Endothelial cell of umbilical vein (primary cell): ENCODE data around the gene PRSS48. TPM values are rescaled to one million over a fixed set of nuclear protein-coding genes. Genes with fewer than 3 reads are reported as not detected.
A peak's percentile ranks its signal among the peaks of the same experiment; 100 is the strongest.

Experiments
- BruUV-seq: library from RNA; stranded (reverse); fragments of 400-500 nt; replicated peaks from 2 replicates; lab custom pipeline; 2021; lab: Mats Ljungman, UMichigan
- CTCF ChIA-PET: fragments of 300-600, 350-600 bp; sonication (Branson Sonifier 250); formaldehyde crosslinking; loops from one replicate; lab custom pipeline; 2021; ENCODE audit warnings: antibody characterized with exemption, inconsistent platforms; lab: Charles Lee
- POLR2A ChIA-PET: fragments of 300-600, 350-600 bp; sonication (Branson Sonifier 250); formaldehyde crosslinking; loops from one replicate; lab custom pipeline; 2021; ENCODE audit warnings: antibody characterized with exemption, inconsistent platforms; lab: Charles Lee
- DNase-seq: peaks from one replicate; pipeline ENCODE4 v3.0.0-alpha.2; 2011; ENCODE audit warnings: low read depth, low spot score
- FAIRE-seq: peaks from 2 replicates; lab custom pipeline; 2011; peaks lifted over from hg19 to GRCh38; lab: Jason Lieb, UNC
- H2AFZ ChIP-seq: 2 replicates; pipeline ENCODE4 v1.6.0; 2012; ENCODE audit warnings: low read depth, low read length, control low read depth, inconsistent platforms
- H3K27ac ChIP-seq: 2 replicates; pipeline ENCODE4 v1.5.1; 2011; ENCODE audit warnings: low read depth, mild to moderate bottlenecking, control low read depth, low read length, moderate library complexity; ENCODE audit not compliant: insufficient read depth
- H3K27me3 ChIP-seq, 2 experiments: 2 replicates each; pipeline versions ENCODE4 v1.6.0 to v1.6.1; 2011; ENCODE audit warnings: low read length in 2 of 2, mixed read lengths in 1 of 2; ENCODE audit not compliant: control insufficient read depth in 2 of 2, insufficient read depth in 2 of 2
- H3K36me3 ChIP-seq, 2 experiments: 2 replicates in 1 of 2; 3 replicates in 1 of 2; pipeline ENCODE4 v1.5.1; 2011; ENCODE audit warnings: low read length in 2 of 2, mild to moderate bottlenecking in 1 of 2, moderate library complexity in 1 of 2; ENCODE audit not compliant: control insufficient read depth in 2 of 2, insufficient read depth in 2 of 2; ENCODE audit errors: extremely low read depth in 1 of 2
- H3K4me1 ChIP-seq: 3 replicates; pipeline ENCODE4 v1.5.1; 2011; ENCODE audit warnings: mild to moderate bottlenecking, low read length; ENCODE audit not compliant: control insufficient read depth, insufficient read depth; ENCODE audit errors: extremely low read depth
- H3K4me2 ChIP-seq: 2 replicates; pipeline ENCODE4 v1.6.1; 2011; ENCODE audit warnings: low read length, control low read depth, mixed read lengths; ENCODE audit not compliant: insufficient read depth
- H3K4me3 ChIP-seq, 3 experiments: fragments of 200-600 bp in 1 of 3; sonication (generic), shearing (Covaris generic) in 1 of 3; replicated peaks in 1 of 3; 2 replicates each; pipeline ENCODE4 v1.5.1; 2011 to 2016; ENCODE audit warnings: control low read depth in 3 of 3, low read length in 3 of 3, mild to moderate bottlenecking in 2 of 3, inconsistent platforms in 1 of 3, low read depth in 1 of 3, moderate library complexity in 1 of 3; ENCODE audit not compliant: insufficient read depth in 1 of 3
- H3K79me2 ChIP-seq: 2 replicates; pipeline ENCODE4 v1.6.0; 2012; ENCODE audit warnings: low read length, inconsistent platforms; ENCODE audit not compliant: control insufficient read depth, insufficient read depth
- H3K9ac ChIP-seq: replicated peaks from 2 replicates; pipeline ENCODE3; 2011; ENCODE audit warnings: low read length, control low read depth; ENCODE audit not compliant: insufficient read depth; ENCODE audit errors: extremely low read depth
- H3K9me1 ChIP-seq: replicated peaks from 3 replicates; pipeline ENCODE4 v1.6.0; 2011; ENCODE audit warnings: mild to moderate bottlenecking, low read length; ENCODE audit not compliant: control insufficient read depth, insufficient read depth; ENCODE audit errors: extremely low read depth
- H3K9me3 ChIP-seq: replicated peaks from 2 replicates; pipeline ENCODE4 v1.5.1; 2012; ENCODE audit warnings: low read length, inconsistent platforms; ENCODE audit not compliant: control insufficient read depth, insufficient read depth
- H4K20me1 ChIP-seq: replicated peaks from 2 replicates; pipeline ENCODE3; 2011; ENCODE audit warnings: mild to moderate bottlenecking, low read length; ENCODE audit not compliant: control insufficient read depth, insufficient read depth; ENCODE audit errors: extremely low read depth
- CTCF ChIP-seq, 2 donors: IDR thresholded peaks; 1 replicate in 1 of 2; 2 replicates in 1 of 2; pipeline ENCODE4 v1.5.1; 2011; ENCODE audit warnings: low read length in 2 of 2, mild to moderate bottlenecking in 2 of 2, moderate library complexity in 2 of 2, control low read depth in 1 of 2, inconsistent platforms in 1 of 2, low read depth in 1 of 2; ENCODE audit not compliant: insufficient read depth in 1 of 2; ENCODE audit errors: extremely low read depth in 1 of 2
- FOS ChIP-seq: IDR thresholded peaks from 2 replicates; pipeline ENCODE4 v1.6.1; 2011; ENCODE audit warnings: mild to moderate bottlenecking, low read length, moderate library complexity, borderline replicate concordance; ENCODE audit not compliant: insufficient read depth
- dilution Hi-C: fragments of 300-500 bp; cut with MboI; formaldehyde crosslinking; loops from one replicate; pipeline ENCODE4 v1.15.0; 2019; ENCODE audit warnings: low sequenced_read_pairs; ENCODE audit not compliant: extremely low pct_ligation_motif_present
- intact Hi-C: fragments of 100-400 bp; cut with micrococcal nuclease; formaldehyde crosslinking; loops from one replicate; pipeline ENCODE4 v1.10.0; 2022
- polyA plus RNA-seq, 4 experiments: library from polyadenylated mRNA; depleted of rRNA in 3 of 4; stranded (reverse) in 3 of 4; unstranded in 1 of 4; fragments of >200 nt; gene quantifications; 2 replicates each; pipeline versions ENCODE4 v1.2.1 to v1.2.3, GENCODE V29; 2011 to 2012; ENCODE audit warnings: missing spikeins in 1 of 4
- total RNA-seq: library from RNA; stranded (reverse); gene quantifications from 2 replicates; pipeline ENCODE4 v1.2.3, GENCODE V29; 2021

PRSS48 gene
- total and polyA plus RNA-seq, 2 donors (not counting 3 experiments of a cell fraction or from before 2014, with no cell fraction given), result not detected

GRCh38 chr4:151329217-151330007, 52.5 kb downstream of the PRSS48 start:
- Histone ChIP-seq H3K4me3 (no peak overlapping the region), H3K9ac (no peak overlapping the region), H3K4me1 (peaks cover 5% of the 10 kb centered on the region), H3K9me1 (no peaks in the 10 kb centered on the region), H3K27ac (no peak overlapping the region), H4K20me1 (no peaks in the 10 kb centered on the region), H3K79me2 (peaks cover 4% of the 10 kb centered on the region), H2AFZ (no peak overlapping the region), H3K27me3 (no peaks in the 10 kb centered on the region), H3K4me2 (no peak overlapping the region), H3K36me3 (no peaks in the 10 kb centered on the region), H3K9me3 (no peaks in the 10 kb centered on the region)
- peak; percentile 35 for TF ChIP-seq FOS
- TF ChIP-seq CTCF (IDR thresholded peaks at IDR 0.05; ENCODE audit: extremely low read depth in 1 of 2, insufficient read depth in 1 of 2, low read depth in 1 of 2, low read length in 2 of 2), result no peak
- no TSS peak for BruUV-seq
- POLR2A ChIA-PET, result no interaction called here
- dilution Hi-C loops (no loop called here), intact Hi-C loops (no loop called here)
- FAIRE-seq, result no peak
- CTCF ChIA-PET, result interaction anchor here (1.0 to 1.1 kb wide), 2 partner anchors 16 to 53 kb away, joined by 3 to 4 read pairs; no protein-coding TSS in a partner anchor
- no peak for DNase-seq
